SK-N-SH treated with all-trans-retinoic acid at 6 μM for 48 hours (cell line): ENCODE measurements around the gene HRG.

Experiments
- ATAC-seq: fragments of 200-7000 bp; cut with Tn5 transposase; 3 replicates; pipeline ENCODE4 v1.9.1; 2020; ENCODE audit warnings: mild to moderate bottlenecking, moderate library complexity
- BACH2 ChIP-seq: fragments of 250-450 bp; sonication (Bioruptor Pico); IDR thresholded peaks from 2 replicates; pipeline ENCODE4 v1.9.0; 2021; ENCODE audit warnings: mild to moderate bottlenecking, borderline replicate concordance
- CREB5 ChIP-seq: fragments of 250-450 bp; sonication (Bioruptor Pico); IDR thresholded peaks from 2 replicates; pipeline ENCODE4 v1.5.1; 2020; ENCODE audit warnings: low read depth, mild to moderate bottlenecking, moderate library complexity
- CSDC2 ChIP-seq: fragments of 250-450 bp; sonication (Bioruptor Pico); IDR thresholded peaks from 2 replicates; pipeline ENCODE4 v1.5.0; 2020; ENCODE audit warnings: mild to moderate bottlenecking, moderate library complexity
- CSRNP3 ChIP-seq: fragments of 250-450 bp; sonication (Bioruptor Pico); IDR thresholded peaks from 2 replicates; pipeline ENCODE4 v1.5.1; 2021; ENCODE audit warnings: mild to moderate bottlenecking, moderate library complexity
- ESRRG ChIP-seq: fragments of 250-450 bp; sonication (Bioruptor Pico); IDR thresholded peaks from 2 replicates; pipeline ENCODE4 v1.6.1; 2021; ENCODE audit warnings: mild to moderate bottlenecking
- GLIS3 ChIP-seq: fragments of 250-450 bp; sonication (Bioruptor Pico); IDR thresholded peaks from 2 replicates; pipeline ENCODE4 v1.5.0; 2020; ENCODE audit warnings: mild to moderate bottlenecking, moderate library complexity
- ISL1 ChIP-seq: fragments of 250-450 bp; sonication (Bioruptor Pico); IDR thresholded peaks from 2 replicates; pipeline ENCODE4 v2.1.2; 2022; ENCODE audit warnings: mild to moderate bottlenecking, moderate library complexity
- OSR1 ChIP-seq: fragments of 250-450 bp; sonication (Bioruptor Pico); IDR thresholded peaks from 2 replicates; pipeline ENCODE4 v1.8.0; 2022; ENCODE audit warnings: moderate library complexity, mild to moderate bottlenecking, inconsistent platforms
- PATZ1 ChIP-seq: fragments of 250-450 bp; sonication (Bioruptor Pico); IDR thresholded peaks from 2 replicates; pipeline ENCODE4 v1.8.0; 2020; ENCODE audit warnings: mild to moderate bottlenecking, moderate library complexity, borderline replicate concordance
- POU6F1 ChIP-seq: fragments of 250-450 bp; sonication (Bioruptor Pico); IDR thresholded peaks from 2 replicates; pipeline ENCODE4 v1.8.0; 2021; ENCODE audit warnings: low read depth, mild to moderate bottlenecking, moderate library complexity, borderline replicate concordance
- SNAI2 ChIP-seq: fragments of 250-450 bp; sonication (Bioruptor Pico); IDR thresholded peaks from 2 replicates; pipeline ENCODE4 v1.5.0; 2020; ENCODE audit warnings: mild to moderate bottlenecking, moderate library complexity
- TCF4 ChIP-seq: fragments of 250-450 bp; sonication (Bioruptor Pico); IDR thresholded peaks from 2 replicates; pipeline ENCODE4 v1.8.0; 2021; ENCODE audit warnings: mild to moderate bottlenecking, moderate library complexity, borderline replicate concordance
- TOX ChIP-seq: fragments of 250-450 bp; sonication (Bioruptor Pico); IDR thresholded peaks from 2 replicates; pipeline ENCODE4 v1.8.0; 2021; ENCODE audit warnings: mild to moderate bottlenecking, moderate library complexity, borderline replicate concordance
- TSHZ2 ChIP-seq: fragments of 250-450 bp; sonication (Bioruptor Pico); IDR thresholded peaks from 2 replicates; pipeline ENCODE4 v1.5.0; 2020; ENCODE audit warnings: mild to moderate bottlenecking, moderate library complexity
- ZC3H10 ChIP-seq: fragments of 250-450 bp; sonication (Bioruptor Pico); IDR thresholded peaks from 2 replicates; pipeline ENCODE4 v1.5.1; 2021; ENCODE audit warnings: mild to moderate bottlenecking, moderate library complexity
- ZFP3 ChIP-seq: fragments of 250-450 bp; sonication (Bioruptor Pico); IDR thresholded peaks from 2 replicates; pipeline ENCODE4 v1.5.0; 2020; ENCODE audit warnings: mild to moderate bottlenecking, moderate library complexity
- ZFP30 ChIP-seq: fragments of 450-650 bp; formaldehyde crosslinking; IDR thresholded peaks from 2 replicates; pipeline ENCODE4 v1.5.0; 2022; ENCODE audit warnings: mild to moderate bottlenecking, moderate library complexity
- ZNF565 ChIP-seq: fragments of 450-650 bp; formaldehyde crosslinking; conservative IDR thresholded peaks from 2 replicates; pipeline ENCODE4 v1.5.0; 2020; ENCODE audit warnings: low read depth, mild to moderate bottlenecking, moderate library complexity
- ZNF70 ChIP-seq: fragments of 450-650 bp; formaldehyde crosslinking; IDR thresholded peaks from 2 replicates; pipeline ENCODE4 v1.5.0; 2020; ENCODE audit warnings: mild to moderate bottlenecking, moderate library complexity
- ZNF8 ChIP-seq: fragments of 450-650 bp; formaldehyde crosslinking; IDR thresholded peaks from 2 replicates; pipeline ENCODE4 v1.5.0; 2020; ENCODE audit warnings: mild to moderate bottlenecking, moderate library complexity

The HRG gene

GRCh38 chr3:186640929-186641328 is 24.9 kb upstream of the HRG start:
- TF ChIP-seq TCF4 (CRISPR knock-in tag) (no peak), TOX (no peak), CSRNP3 (CRISPR knock-in tag) (no peak), CSDC2 (CRISPR knock-in tag) (no peak), ESRRG (no peak), SNAI2 (CRISPR knock-in tag) (no peak), ZC3H10 (CRISPR knock-in tag) (no peak), ZNF565 (no peak), BACH2 (CRISPR knock-in tag) (no peak), ISL1 (CRISPR knock-in tag) (no peak), ZFP30 (CRISPR knock-in tag) (no peak), TSHZ2 (no peak), POU6F1 (CRISPR knock-in tag) (no peak), ZFP3 (CRISPR knock-in tag) (no peak), OSR1 (CRISPR knock-in tag) (no peak), ZNF70 (CRISPR knock-in tag) (no peak), ZNF8 (CRISPR knock-in tag) (no peak), CREB5 (no peak), PATZ1 (no peak)
- TF ChIP-seq, all 23 proteins: peak for 0
- 0 out of 3 replicates have a peak, but pooled peaks have one; percentile 21 for ATAC-seq

- TF ChIP-seq ZNF8 (CRISPR knock-in tag) = no peak
- no peak for TF ChIP-seq PATZ1
- no peak for TF ChIP-seq ZC3H10 (CRISPR knock-in tag)
- TF ChIP-seq BACH2 (CRISPR knock-in tag) = no peak
- TF ChIP-seq TSHZ2 = no peak
- no peak for TF ChIP-seq TOX
- TF ChIP-seq GLIS3 (CRISPR knock-in tag) = no peak
- ATAC-seq = no peak
Measured at GRCh38 chr3:186642014-186642413, 23.8 kb upstream of the HRG start.
